Measurements from ENCODE around the gene BLOC1S3. TPM values are rescaled to one million over a fixed set of nuclear protein-coding genes. Genes with fewer than 3 reads are reported as not detected.

The BLOC1S3 gene
- total RNA-seq, 1 donor from 2014 or later: 16.9 TPM

DNA sequence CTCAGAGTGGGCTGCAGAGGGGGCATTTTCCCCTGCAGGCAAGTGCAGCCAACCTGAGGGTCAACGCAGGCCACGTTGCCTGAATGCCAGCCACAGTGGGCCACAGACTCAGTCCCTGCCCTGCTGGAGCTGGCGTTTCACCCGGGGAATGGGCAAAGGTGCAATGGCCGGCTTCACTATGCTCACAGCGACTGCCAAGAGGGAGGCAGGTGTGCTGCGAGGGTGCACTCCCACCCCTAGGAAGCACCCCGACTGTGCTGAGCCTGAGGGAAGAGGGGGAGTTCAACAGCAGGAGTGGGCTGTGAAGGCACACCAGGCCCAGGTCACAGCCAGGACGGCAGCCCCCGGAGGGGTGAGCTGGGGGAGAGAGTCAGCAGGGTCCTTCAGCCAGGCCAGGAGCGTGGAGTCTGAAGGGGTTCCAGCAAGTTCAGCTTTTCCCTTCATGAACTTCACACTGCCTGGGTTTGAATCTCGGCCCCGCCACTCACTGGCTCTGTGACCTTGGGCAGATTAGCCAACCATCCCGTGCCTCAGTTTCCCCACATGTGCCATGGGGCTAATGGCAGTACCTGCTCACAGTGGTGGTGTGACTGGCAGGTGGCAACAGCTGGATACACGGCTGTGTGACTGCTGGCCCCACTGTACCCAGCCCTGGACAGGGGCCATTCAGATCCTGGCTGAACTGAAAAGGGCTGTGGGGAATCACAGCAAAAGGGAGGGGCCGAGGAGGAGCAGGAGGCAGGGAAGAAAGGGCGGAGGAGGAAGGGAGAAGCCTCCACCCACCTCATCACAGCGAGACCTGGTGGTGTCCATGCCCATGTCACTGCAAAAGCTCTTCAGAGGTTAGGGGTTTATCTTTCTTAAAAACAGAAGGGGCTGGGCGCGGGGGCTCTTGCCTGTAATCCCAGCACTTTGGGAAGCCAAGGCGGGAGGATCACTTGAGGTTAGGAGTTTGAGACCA is 8.2 kb upstream of the BLOC1S3 start:
- no peak for TF ChIP-seq CTCF (IDR thresholded peaks at IDR 0.05)
- no peak for DNase-seq (ENCODE audit: extremely low spot score, unreplicated experiment)
- no peak overlapping the region for H3K27ac Mint-ChIP-seq (ENCODE audit: unreplicated experiment)
- no peaks in the 10 kb centered on the region for H3K9me3 Mint-ChIP-seq (ENCODE audit: unreplicated experiment)
- H3K27me3 Mint-ChIP-seq (ENCODE audit: unreplicated experiment): no peaks in the 10 kb centered on the region
- H3K4me3 Mint-ChIP-seq (ENCODE audit: unreplicated experiment): no peak overlapping the region
- no peaks in the 10 kb centered on the region for H3K36me3 Mint-ChIP-seq (ENCODE audit: unreplicated experiment)
- H3K4me1 Mint-ChIP-seq (ENCODE audit: unreplicated experiment): peaks cover 6% of the 10 kb centered on the region

- Mint-ChIP-seq H3K4me3 (ENCODE audit: unreplicated experiment) (no peak overlapping the region), H3K36me3 (ENCODE audit: unreplicated experiment) (no peaks in the 10 kb centered on the region), H3K4me1 (ENCODE audit: unreplicated experiment) (peaks cover 6% of the 10 kb centered on the region), H3K27ac (ENCODE audit: unreplicated experiment) (no peak overlapping the region), H3K27me3 (ENCODE audit: unreplicated experiment) (no peaks in the 10 kb centered on the region), H3K9me3 (ENCODE audit: unreplicated experiment) (no peaks in the 10 kb centered on the region)
- no peak for DNase-seq (ENCODE audit: extremely low spot score, unreplicated experiment)
- no peak for TF ChIP-seq CTCF (IDR thresholded peaks at IDR 0.05)
Observed at GRCh38 chr19:45171211-45171623, 7.4 kb upstream of the BLOC1S3 start.

GRCh38 chr19:45172173-45172572 is 6.4 kb upstream of the BLOC1S3 start:
- Mint-ChIP-seq H3K4me3 (ENCODE audit: unreplicated experiment) (no peak overlapping the region), H3K4me1 (ENCODE audit: unreplicated experiment) (peaks cover 4% of the 10 kb centered on the region), H3K9me3 (ENCODE audit: unreplicated experiment) (no peaks in the 10 kb centered on the region), H3K27ac (ENCODE audit: unreplicated experiment) (no peak overlapping the region), H3K36me3 (ENCODE audit: unreplicated experiment) (no peaks in the 10 kb centered on the region), H3K27me3 (ENCODE audit: unreplicated experiment) (no peaks in the 10 kb centered on the region)
- no peak for TF ChIP-seq CTCF (IDR thresholded peaks at IDR 0.05)
- no peak for DNase-seq (ENCODE audit: extremely low spot score, unreplicated experiment)

- H3K27ac Mint-ChIP-seq (ENCODE audit: unreplicated experiment): no peak overlapping the region
- no peak for DNase-seq (ENCODE audit: extremely low spot score, unreplicated experiment)
- H3K4me1 Mint-ChIP-seq (ENCODE audit: unreplicated experiment): peaks cover 8% of the 10 kb centered on the region
Observed at GRCh38 chr19:45172611-45173208, 5.9 kb upstream of the BLOC1S3 start.

More at GRCh38 chr19:45172611-45173208, 5.9 kb upstream of the BLOC1S3 start:
- no peak for TF ChIP-seq CTCF (IDR thresholded peaks at IDR 0.05)
- H3K27me3 Mint-ChIP-seq (ENCODE audit: unreplicated experiment): no peaks in the 10 kb centered on the region
- H3K9me3 Mint-ChIP-seq (ENCODE audit: unreplicated experiment): no peaks in the 10 kb centered on the region
- no peaks in the 10 kb centered on the region for H3K36me3 Mint-ChIP-seq (ENCODE audit: unreplicated experiment)
- no peak overlapping the region for H3K4me3 Mint-ChIP-seq (ENCODE audit: unreplicated experiment)

Data from osteocyte (in vitro differentiated cells).